Liver (tissue), 9 donors: Measurements from ENCODE around the gene CXCR6. TPM values are rescaled to one million over a fixed set of nuclear protein-coding genes. Genes with fewer than 3 reads are reported as not detected.

Experiments
- DNase-seq: peaks from one replicate; pipeline ENCODE4 v3.0.0-alpha.2; 2017; ENCODE audit warnings: low spot score
- H3K27ac ChIP-seq, 2 donors: one replicate each; pipeline ENCODE4 v1.7.0; 2013; ENCODE audit warnings: inconsistent platforms in 2 of 2, low read length in 2 of 2, control low read depth in 1 of 2, low read depth in 1 of 2, mild to moderate bottlenecking in 1 of 2
- H3K27me3 ChIP-seq, 4 donors: one replicate each; pipeline versions ENCODE4 v1.6.1 to v1.7.0; 2013; ENCODE audit warnings: low read length in 3 of 4, inconsistent platforms in 1 of 4, mild to moderate bottlenecking in 1 of 4, moderate library complexity in 1 of 4; ENCODE audit not compliant: control insufficient read depth in 4 of 4, insufficient read depth in 4 of 4
- H3K36me3 ChIP-seq, 4 donors: one replicate each; pipeline versions ENCODE4 v1.6.1 to v1.7.0; 2013; ENCODE audit warnings: low read length in 3 of 4, mild to moderate bottlenecking in 3 of 4, low read depth in 1 of 4, moderate library complexity in 1 of 4; ENCODE audit not compliant: control insufficient read depth in 4 of 4, insufficient read depth in 3 of 4
- H3K4me1 ChIP-seq, 4 donors: one replicate each; pipeline versions ENCODE4 v1.6.1 to v1.7.0; 2013; ENCODE audit warnings: low read length in 3 of 4, mild to moderate bottlenecking in 3 of 4, moderate library complexity in 1 of 4; ENCODE audit not compliant: control insufficient read depth in 4 of 4, insufficient read depth in 4 of 4
- H3K4me3 ChIP-seq, 3 donors: one replicate each; pipeline versions ENCODE4 v1.6.1 to v1.7.0; 2013; ENCODE audit warnings: low read length in 3 of 3, control low read depth in 1 of 3, low read depth in 1 of 3, mild to moderate bottlenecking in 1 of 3
- H3K9ac ChIP-seq, 2 donors: one replicate each; pipeline ENCODE4 v1.7.0; 2013; ENCODE audit warnings: low read length in 2 of 2, mild to moderate bottlenecking in 2 of 2, moderate library complexity in 2 of 2, control low read depth in 1 of 2, low read depth in 1 of 2
- H3K9me3 ChIP-seq, 4 donors: one replicate each; pipeline versions ENCODE4 v1.6.1 to v1.7.0; 2013; ENCODE audit warnings: low read length in 3 of 4; ENCODE audit not compliant: control insufficient read depth in 4 of 4
- CTCF ChIP-seq: fragments of 150-350 bp; IDR thresholded peaks from 2 replicates; pipeline ENCODE4 v1.5.1; 2017; ENCODE audit warnings: improper control_type of control experiment, low read depth, low read length; ENCODE audit not compliant: missing input control
- EGR1 ChIP-seq, 2 donors: IDR thresholded peaks; 2 replicates each; pipeline ENCODE4 v1.6.1; 2016 to 2018; ENCODE audit warnings: antibody characterized with exemption in 2 of 2, low read depth in 2 of 2
- FOXA1 ChIP-seq: IDR thresholded peaks from 2 replicates; pipeline ENCODE4 v1.6.1; 2016; ENCODE audit warnings: antibody characterized with exemption
- GABPA ChIP-seq, 2 donors: IDR thresholded peaks in 1 of 2; conservative IDR thresholded peaks in 1 of 2; 2 replicates each; pipeline ENCODE4 v1.6.1; 2016; ENCODE audit warnings: antibody characterized with exemption in 2 of 2, mild to moderate bottlenecking in 1 of 2, moderate library complexity in 1 of 2
- HNF4A ChIP-seq, 2 donors: conservative IDR thresholded peaks; 2 replicates each; pipeline ENCODE4 v1.6.1; 2016; ENCODE audit warnings: antibody characterized with exemption in 2 of 2, mild to moderate bottlenecking in 2 of 2
- HNF4G ChIP-seq: IDR thresholded peaks from 2 replicates; pipeline ENCODE4 v1.6.1; 2016; ENCODE audit warnings: antibody characterized with exemption
- JUND ChIP-seq, 2 donors: IDR thresholded peaks; 2 replicates each; pipeline ENCODE4 v1.6.1; 2016; ENCODE audit warnings: antibody characterized with exemption in 2 of 2
- MAX ChIP-seq: IDR thresholded peaks from 2 replicates; pipeline ENCODE4 v1.6.1; 2016; ENCODE audit warnings: antibody characterized with exemption
- REST ChIP-seq: IDR thresholded peaks from 2 replicates; pipeline ENCODE4 v1.6.1; 2016; ENCODE audit warnings: antibody characterized with exemption, mild to moderate bottlenecking
- SP1 ChIP-seq: IDR thresholded peaks from 2 replicates; pipeline ENCODE4 v1.6.1; 2018; ENCODE audit warnings: antibody characterized with exemption, mild to moderate bottlenecking
- TAF1 ChIP-seq: conservative IDR thresholded peaks from 2 replicates; pipeline ENCODE4 v1.6.1; 2016; ENCODE audit warnings: antibody characterized with exemption, mild to moderate bottlenecking
- WGBS: extraction: QIAGEN DNeasy Blood & Tissue Kit; methylation state at CpG from one replicate; pipeline ENCODE4 v1.1.7; 2013; 5-methylcytosine and 5-hydroxymethylcytosine counted together
- polyA plus RNA-seq, 2 donors: library from polyadenylated mRNA; stranded (reverse) in 1 of 2; unstranded in 1 of 2; fragments of 200-250 nt in 1 of 2; fragments of >200 nt in 1 of 2; fragmentation: Nextera tagmentation in 1 of 2; extraction: Ambion mirVana in 1 of 2; gene quantifications; one replicate each; pipeline versions ENCODE4 v1.2.1 to v1.2.3, GENCODE V29; 2013 to 2015
- total RNA-seq, 2 donors: library from RNA; depleted of rRNA; stranded (reverse); fragments of >200 nt; gene quantifications; one replicate each; pipeline ENCODE4 v1.2.3, GENCODE V29; 2014
- donor health status: healthy.
- donor health status: healthy.
- donor health status: healthy.
- donor health status: healthy.
- donor health status: healthy.

The CXCR6 gene
- total and polyA plus RNA-seq, 4 donors = 0.60 to 2.9 (median 0.96) TPM

- TF ChIP-seq MAX = no peak
These were observed 15.9 kb downstream of the CXCR6 start (continued) for GRCh38 chr3:45959201-45959600.

- Histone ChIP-seq H3K36me3 (peaks cover 13 to 90% (median 81%) of the 10 kb centered on the region in 4 donors), H3K4me3 (no peak overlapping the region), H3K27me3 (no peaks in the 10 kb centered on the region), H3K4me1 (no peaks in the 10 kb centered on the region), H3K9ac (no peak overlapping the region), H3K27ac (no peak overlapping the region), H3K9me3 (no peaks in the 10 kb centered on the region)
- no peak for TF ChIP-seq HNF4G
- no peak for TF ChIP-seq GABPA (IDR thresholded peaks at IDR 0.05 in 1 of 2, conservative IDR thresholded peaks at IDR 0.05 in 1 of 2)
- no peak for TF ChIP-seq EGR1 (IDR thresholded peaks at IDR 0.05; ENCODE audit: low read depth in 2 of 2)
- no peak for TF ChIP-seq SP1
- TF ChIP-seq TAF1 = no peak
- no peak for TF ChIP-seq REST
- no peak for TF ChIP-seq HNF4A (conservative IDR thresholded peaks at IDR 0.05)
- no peak for TF ChIP-seq JUND (IDR thresholded peaks at IDR 0.05)
- no peak for TF ChIP-seq CTCF
- DNase-seq = no peak
- 93% methylated on average over 2 of the region's 2 CpGs for WGBS
These were observed 17.0 kb downstream of the CXCR6 start for GRCh38 chr3:45960289-45960688.

GRCh38 chr3:45962033-45962432, 18.8 kb downstream of the CXCR6 start:
- no peaks in the 10 kb centered on the region for H3K4me1 ChIP-seq
- no peak for DNase-seq
- no peak overlapping the region for H3K4me3 ChIP-seq
- 87% methylated on average over 5 of the region's 5 CpGs for WGBS
- H3K9me3 ChIP-seq = no peaks in the 10 kb centered on the region
- TF ChIP-seq FOXA1 = no peak
- no peak for TF ChIP-seq REST
- no peak overlapping the region for H3K27ac ChIP-seq
- peaks cover 12 to 99% (median 83%) of the 10 kb centered on the region in 4 donors for H3K36me3 ChIP-seq
- no peak overlapping the region for H3K9ac ChIP-seq
- no peaks in the 10 kb centered on the region for H3K27me3 ChIP-seq
